OCI-LY7 (cell line): ENCODE data around the gene PELI2.

Experiments used
- CTCF ChIP-seq: fragments of 200-600 bp; sonication (generic); conservative IDR thresholded peaks from 2 replicates; pipeline ENCODE4 v1.5.1; 2014; ENCODE audit warnings: mild to moderate bottlenecking, antibody characterized with exemption, low read length, moderate library complexity, mixed read lengths
- EZH2phosphoT487 ChIP-seq: fragments of 200-600 bp; sonication (generic); IDR thresholded peaks from 2 replicates; pipeline ENCODE4 v1.6.1; 2018; ENCODE audit warnings: low read depth, borderline replicate concordance, mild to moderate bottlenecking, mixed run types, antibody characterized with exemption, low read length, moderate library complexity, mixed read lengths

- TF ChIP-seq CTCF (no peak), EZH2phosphoT487 (no peak)
Measured at GRCh38 chr14:56172571-56172971, 54.4 kb downstream of the PELI2 start.
